IMR-90 (cell line): Measurements from ENCODE around the gene TRIM10.

Experiments used
- MAFK ChIP-seq: IDR thresholded peaks from 2 replicates; pipeline ENCODE4 v1.6.1; 2012; ENCODE audit warnings: low read depth, low read length, improper control_type of control experiment
- MXI1 ChIP-seq: IDR thresholded peaks from 2 replicates; pipeline ENCODE4 v1.6.1; 2012; ENCODE audit warnings: low read depth, mild to moderate bottlenecking, low read length, moderate library complexity, borderline replicate concordance
- POLR2A ChIP-seq: IDR thresholded peaks from 2 replicates; pipeline ENCODE4 v1.6.1; 2012; ENCODE audit warnings: mild to moderate bottlenecking, low read depth, low read length
- RAD21 ChIP-seq: IDR thresholded peaks from 2 replicates; pipeline ENCODE4 v1.6.1; 2012; ENCODE audit warnings: low read length, improper control_type of control experiment
- TF ChIP-seq, protein P1 (sequence below): conservative IDR thresholded peaks from 2 replicates; pipeline ENCODE4 v1.5.1; 2012; ENCODE audit warnings: mild to moderate bottlenecking, low read depth, low read length, improper control_type of control experiment
- TF ChIP-seq, protein P2 (sequence below): fragments of 150-350 bp; IDR thresholded peaks from 2 replicates; pipeline ENCODE4 v1.6.1; 2017; ENCODE audit warnings: mild to moderate bottlenecking, antibody characterized with exemption, low read length, low read depth

DNA sequence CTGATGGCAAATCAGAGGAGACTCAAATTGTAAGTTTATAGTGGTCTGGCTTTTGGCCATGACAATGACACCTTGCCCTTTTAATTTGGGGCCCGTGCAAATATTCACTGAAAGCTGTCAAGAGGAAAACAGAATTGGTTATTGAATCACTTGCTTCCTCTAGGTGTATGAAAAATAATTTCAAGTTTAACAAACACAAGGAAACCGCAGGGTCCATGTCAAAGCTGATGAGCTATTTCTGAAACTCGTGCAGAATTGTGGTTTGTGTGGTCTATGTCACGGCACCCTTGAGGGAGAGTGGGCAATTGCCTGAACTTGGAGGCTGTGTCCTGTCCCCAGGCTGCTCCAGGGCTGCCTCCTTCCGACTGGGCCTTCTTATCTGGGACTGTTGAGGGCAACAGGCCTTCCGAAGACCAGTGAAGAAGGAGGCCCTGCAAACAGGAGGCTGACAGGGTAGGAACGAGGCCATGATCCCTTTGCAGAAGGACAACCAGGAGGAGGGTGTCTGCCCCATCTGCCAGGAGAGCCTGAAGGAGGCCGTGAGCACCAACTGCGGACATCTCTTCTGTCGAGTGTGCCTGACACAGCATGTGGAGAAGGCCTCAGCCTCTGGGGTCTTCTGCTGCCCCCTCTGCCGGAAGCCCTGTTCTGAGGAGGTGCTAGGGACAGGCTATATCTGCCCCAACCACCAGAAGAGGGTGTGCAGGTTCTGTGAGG lies 24.3 kb downstream of the TRIM10 start:
- TF ChIP-seq, protein P1, sequence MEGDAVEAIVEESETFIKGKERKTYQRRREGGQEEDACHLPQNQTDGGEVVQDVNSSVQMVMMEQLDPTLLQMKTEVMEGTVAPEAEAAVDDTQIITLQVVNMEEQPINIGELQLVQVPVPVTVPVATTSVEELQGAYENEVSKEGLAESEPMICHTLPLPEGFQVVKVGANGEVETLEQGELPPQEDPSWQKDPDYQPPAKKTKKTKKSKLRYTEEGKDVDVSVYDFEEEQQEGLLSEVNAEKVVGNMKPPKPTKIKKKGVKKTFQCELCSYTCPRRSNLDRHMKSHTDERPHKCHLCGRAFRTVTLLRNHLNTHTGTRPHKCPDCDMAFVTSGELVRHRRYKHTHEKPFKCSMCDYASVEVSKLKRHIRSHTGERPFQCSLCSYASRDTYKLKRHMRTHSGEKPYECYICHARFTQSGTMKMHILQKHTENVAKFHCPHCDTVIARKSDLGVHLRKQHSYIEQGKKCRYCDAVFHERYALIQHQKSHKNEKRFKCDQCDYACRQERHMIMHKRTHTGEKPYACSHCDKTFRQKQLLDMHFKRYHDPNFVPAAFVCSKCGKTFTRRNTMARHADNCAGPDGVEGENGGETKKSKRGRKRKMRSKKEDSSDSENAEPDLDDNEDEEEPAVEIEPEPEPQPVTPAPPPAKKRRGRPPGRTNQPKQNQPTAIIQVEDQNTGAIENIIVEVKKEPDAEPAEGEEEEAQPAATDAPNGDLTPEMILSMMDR = no peak
- TF ChIP-seq MAFK (no peak), POLR2A (no peak), RAD21 (no peak), MXI1 (no peak)
- TF ChIP-seq, protein P2, sequence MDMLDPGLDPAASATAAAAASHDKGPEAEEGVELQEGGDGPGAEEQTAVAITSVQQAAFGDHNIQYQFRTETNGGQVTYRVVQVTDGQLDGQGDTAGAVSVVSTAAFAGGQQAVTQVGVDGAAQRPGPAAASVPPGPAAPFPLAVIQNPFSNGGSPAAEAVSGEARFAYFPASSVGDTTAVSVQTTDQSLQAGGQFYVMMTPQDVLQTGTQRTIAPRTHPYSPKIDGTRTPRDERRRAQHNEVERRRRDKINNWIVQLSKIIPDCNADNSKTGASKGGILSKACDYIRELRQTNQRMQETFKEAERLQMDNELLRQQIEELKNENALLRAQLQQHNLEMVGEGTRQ = no peak
